HepG2 (cell line): ENCODE measurements around the gene MAFB. TPM values are rescaled to one million over a fixed set of nuclear protein-coding genes. Genes with fewer than 3 reads are reported as not detected.
A peak's percentile ranks its signal among the peaks of the same experiment; 100 is the strongest.

Experiments used
- FOXC1 ChIP-seq: sonication (generic); formaldehyde crosslinking; IDR thresholded peaks from 2 replicates; pipeline ENCODE4 v1.8.0; 2022; ENCODE audit warnings: mild to moderate bottlenecking, missing genetic modification reagents, borderline replicate concordance
- KLF15 ChIP-seq: sonication (generic); formaldehyde crosslinking; IDR thresholded peaks from 2 replicates; pipeline ENCODE4 v1.8.1; 2023; ENCODE audit warnings: borderline replicate concordance, mild to moderate bottlenecking, inconsistent platforms, missing genetic modification reagents, mixed read lengths
- KLF9 ChIP-seq: IDR thresholded peaks from 2 replicates; pipeline ENCODE4 v1.6.1; 2016; ENCODE audit warnings: low read depth
- MAFF ChIP-seq: IDR thresholded peaks from 2 replicates; pipeline ENCODE4 v1.6.1; 2011; ENCODE audit warnings: low read depth, low read length, improper control_type of control experiment
- NCOA2 ChIP-seq: sonication (generic); formaldehyde crosslinking; IDR thresholded peaks from 2 replicates; pipeline ENCODE4 v1.8.0; 2022; ENCODE audit warnings: inconsistent platforms
- SATB2 ChIP-seq: sonication (generic); formaldehyde crosslinking; IDR thresholded peaks from 2 replicates; pipeline ENCODE4 v1.5.0; 2020; ENCODE audit warnings: missing genetic modification reagents
- ZFP36L1 ChIP-seq: sonication (generic); formaldehyde crosslinking; IDR thresholded peaks from 2 replicates; pipeline ENCODE4 v1.8.0; 2022; ENCODE audit warnings: mild to moderate bottlenecking, missing genetic modification reagents, moderate library complexity
- ZMYM3 ChIP-seq: sonication (generic); formaldehyde crosslinking; IDR thresholded peaks from 2 replicates; pipeline ENCODE4 v1.5.1; 2020; ENCODE audit warnings: mild to moderate bottlenecking, missing genetic modification reagents
- ZNF180 ChIP-seq: sonication (generic); formaldehyde crosslinking; IDR thresholded peaks from 2 replicates; pipeline ENCODE4 v1.4.0; 2020; ENCODE audit warnings: low read depth, missing genetic modification reagents, borderline replicate concordance
- ZNF234 ChIP-seq: sonication (generic); formaldehyde crosslinking; conservative IDR thresholded peaks from 2 replicates; pipeline ENCODE4 v1.5.1; 2020; ENCODE audit warnings: mild to moderate bottlenecking, missing genetic modification reagents
- ZNF557 ChIP-seq: sonication (generic); formaldehyde crosslinking; IDR thresholded peaks from 2 replicates; pipeline ENCODE4 v1.4.0; 2020; ENCODE audit warnings: missing genetic modification reagents
- ZNF644 ChIP-seq: IDR thresholded peaks from 2 replicates; pipeline ENCODE4 v1.6.1; 2016; ENCODE audit warnings: low read depth
- ZNF737 ChIP-seq: sonication (generic); formaldehyde crosslinking; IDR thresholded peaks from 2 replicates; pipeline ENCODE4 v1.5.0; 2020; ENCODE audit warnings: missing genetic modification reagents, mild to moderate bottlenecking, borderline replicate concordance
- polyA plus RNA-seq, 8 experiments: library from polyadenylated mRNA; depleted of rRNA in 3 of 8; stranded (reverse) in 7 of 8; unstranded in 1 of 8; fragments of >200 nt; fragmentation: Illumina TruSeq in 4 of 8; extraction: Trizol in 4 of 8; gene quantifications; 2 replicates each; pipeline versions ENCODE4 v1.2.1 to v1.2.3, GENCODE V29; 2011 to 2016; ENCODE audit warnings: low read depth in 4 of 8, missing spikeins in 1 of 8, mixed read lengths in 1 of 8; ENCODE audit not compliant: insufficient read depth in 1 of 8
- total RNA-seq, 5 experiments: library from RNA; depleted of rRNA; stranded (reverse); fragments of >200 nt; fragmentation: Illumina TruSeq; extraction: Trizol; gene quantifications; 2 replicates each; pipeline ENCODE4 v1.2.3, GENCODE V29; 2016; ENCODE audit warnings: low read depth in 1 of 5
- TF ChIP-seq, protein P1 (sequence below): sonication (generic); formaldehyde crosslinking; IDR thresholded peaks from 2 replicates; pipeline ENCODE4; 2020; ENCODE audit warnings: missing genetic modification reagents, mild to moderate bottlenecking, borderline replicate concordance
- TF ChIP-seq, protein P2 (sequence below): conservative IDR thresholded peaks from 2 replicates; pipeline ENCODE4 v1.6.1; 2018; ENCODE audit warnings: missing genetic modification reagents
- TF ChIP-seq, protein P3 (sequence below): sonication (generic); formaldehyde crosslinking; IDR thresholded peaks from 2 replicates; pipeline ENCODE4 v1.4.0; 2020; ENCODE audit warnings: mild to moderate bottlenecking, missing genetic modification reagents
- TF ChIP-seq, protein P4 (sequence below): sonication (generic); formaldehyde crosslinking; IDR thresholded peaks from 2 replicates; pipeline ENCODE4 v1.5.1; 2020; ENCODE audit warnings: mild to moderate bottlenecking, missing genetic modification reagents, borderline replicate concordance

The MAFB gene
- total and polyA plus RNA-seq, 2 of the 13 experiments (the other 11 are each of a cell fraction or from before 2014, with no cell fraction given) = 0.08 to 0.11 TPM

DNA sequence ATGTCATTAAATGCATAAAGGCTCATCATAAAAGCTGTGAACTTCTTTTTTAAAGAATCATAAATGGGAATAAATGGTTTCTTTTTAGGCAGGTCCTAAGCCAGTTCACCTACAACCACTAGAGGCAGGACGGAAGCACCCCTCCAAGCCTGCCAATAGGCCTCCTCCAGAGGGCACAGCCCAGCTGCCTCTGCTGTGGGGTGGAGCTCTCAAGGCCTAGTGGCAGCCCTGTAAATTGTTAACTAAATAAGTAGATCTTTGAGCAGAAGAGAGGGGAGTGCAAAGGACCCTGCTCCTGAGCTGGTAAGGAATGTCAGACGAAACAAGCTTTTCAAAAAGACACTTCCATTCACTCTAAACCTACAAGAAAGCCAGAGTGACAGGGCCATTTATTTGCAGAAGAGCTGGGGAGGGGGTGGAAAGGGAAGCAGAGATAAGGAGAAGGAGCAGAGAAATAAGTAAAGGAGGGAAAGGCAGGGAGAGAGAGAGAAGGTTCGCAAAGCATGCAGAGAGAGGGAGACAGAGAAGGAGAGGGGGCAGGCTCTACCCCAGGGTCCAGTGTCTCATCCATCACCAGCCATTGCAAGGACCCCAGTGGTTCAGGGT is 18.0 kb upstream of the MAFB start (continued):
- TF ChIP-seq KLF9 (CRISPR knock-in tag) = no peak
- TF ChIP-seq, protein P1, sequence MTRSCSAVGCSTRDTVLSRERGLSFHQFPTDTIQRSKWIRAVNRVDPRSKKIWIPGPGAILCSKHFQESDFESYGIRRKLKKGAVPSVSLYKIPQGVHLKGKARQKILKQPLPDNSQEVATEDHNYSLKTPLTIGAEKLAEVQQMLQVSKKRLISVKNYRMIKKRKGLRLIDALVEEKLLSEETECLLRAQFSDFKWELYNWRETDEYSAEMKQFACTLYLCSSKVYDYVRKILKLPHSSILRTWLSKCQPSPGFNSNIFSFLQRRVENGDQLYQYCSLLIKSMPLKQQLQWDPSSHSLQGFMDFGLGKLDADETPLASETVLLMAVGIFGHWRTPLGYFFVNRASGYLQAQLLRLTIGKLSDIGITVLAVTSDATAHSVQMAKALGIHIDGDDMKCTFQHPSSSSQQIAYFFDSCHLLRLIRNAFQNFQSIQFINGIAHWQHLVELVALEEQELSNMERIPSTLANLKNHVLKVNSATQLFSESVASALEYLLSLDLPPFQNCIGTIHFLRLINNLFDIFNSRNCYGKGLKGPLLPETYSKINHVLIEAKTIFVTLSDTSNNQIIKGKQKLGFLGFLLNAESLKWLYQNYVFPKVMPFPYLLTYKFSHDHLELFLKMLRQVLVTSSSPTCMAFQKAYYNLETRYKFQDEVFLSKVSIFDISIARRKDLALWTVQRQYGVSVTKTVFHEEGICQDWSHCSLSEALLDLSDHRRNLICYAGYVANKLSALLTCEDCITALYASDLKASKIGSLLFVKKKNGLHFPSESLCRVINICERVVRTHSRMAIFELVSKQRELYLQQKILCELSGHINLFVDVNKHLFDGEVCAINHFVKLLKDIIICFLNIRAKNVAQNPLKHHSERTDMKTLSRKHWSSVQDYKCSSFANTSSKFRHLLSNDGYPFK = no peak
- TF ChIP-seq, protein P2, sequence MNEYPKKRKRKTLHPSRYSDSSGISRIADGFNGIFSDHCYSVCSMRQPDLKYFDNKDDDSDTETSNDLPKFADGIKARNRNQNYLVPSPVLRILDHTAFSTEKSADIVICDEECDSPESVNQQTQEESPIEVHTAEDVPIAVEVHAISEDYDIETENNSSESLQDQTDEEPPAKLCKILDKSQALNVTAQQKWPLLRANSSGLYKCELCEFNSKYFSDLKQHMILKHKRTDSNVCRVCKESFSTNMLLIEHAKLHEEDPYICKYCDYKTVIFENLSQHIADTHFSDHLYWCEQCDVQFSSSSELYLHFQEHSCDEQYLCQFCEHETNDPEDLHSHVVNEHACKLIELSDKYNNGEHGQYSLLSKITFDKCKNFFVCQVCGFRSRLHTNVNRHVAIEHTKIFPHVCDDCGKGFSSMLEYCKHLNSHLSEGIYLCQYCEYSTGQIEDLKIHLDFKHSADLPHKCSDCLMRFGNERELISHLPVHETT (CRISPR knock-in tag) = no peak
- no peak for TF ChIP-seq ZNF737
- TF ChIP-seq, protein P3, sequence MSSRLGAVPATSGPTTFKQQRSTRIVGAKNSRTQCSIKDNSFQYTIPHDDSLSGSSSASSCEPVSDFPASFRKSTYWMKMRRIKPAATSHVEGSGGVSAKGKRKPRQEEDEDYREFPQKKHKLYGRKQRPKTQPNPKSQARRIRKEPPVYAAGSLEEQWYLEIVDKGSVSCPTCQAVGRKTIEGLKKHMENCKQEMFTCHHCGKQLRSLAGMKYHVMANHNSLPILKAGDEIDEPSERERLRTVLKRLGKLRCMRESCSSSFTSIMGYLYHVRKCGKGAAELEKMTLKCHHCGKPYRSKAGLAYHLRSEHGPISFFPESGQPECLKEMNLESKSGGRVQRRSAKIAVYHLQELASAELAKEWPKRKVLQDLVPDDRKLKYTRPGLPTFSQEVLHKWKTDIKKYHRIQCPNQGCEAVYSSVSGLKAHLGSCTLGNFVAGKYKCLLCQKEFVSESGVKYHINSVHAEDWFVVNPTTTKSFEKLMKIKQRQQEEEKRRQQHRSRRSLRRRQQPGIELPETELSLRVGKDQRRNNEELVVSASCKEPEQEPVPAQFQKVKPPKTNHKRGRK (CRISPR knock-in tag) = no peak
- TF ChIP-seq FOXC1 (CRISPR knock-in tag) = no peak
- peak; percentile 57; the same call in 1 of the 2 replicates for TF ChIP-seq ZNF644
- no peak for TF ChIP-seq ZNF557 (CRISPR knock-in tag)
- TF ChIP-seq ZFP36L1 (CRISPR knock-in tag) = no peak
- no peak for TF ChIP-seq SATB2
- TF ChIP-seq ZNF180 (CRISPR knock-in tag) = no peak
- TF ChIP-seq ZMYM3 (CRISPR knock-in tag) = no peak
- no peak for TF ChIP-seq MAFF
- TF ChIP-seq ZNF234 (CRISPR knock-in tag) = no peak
- no peak for TF ChIP-seq KLF15
- TF ChIP-seq, protein P4, sequence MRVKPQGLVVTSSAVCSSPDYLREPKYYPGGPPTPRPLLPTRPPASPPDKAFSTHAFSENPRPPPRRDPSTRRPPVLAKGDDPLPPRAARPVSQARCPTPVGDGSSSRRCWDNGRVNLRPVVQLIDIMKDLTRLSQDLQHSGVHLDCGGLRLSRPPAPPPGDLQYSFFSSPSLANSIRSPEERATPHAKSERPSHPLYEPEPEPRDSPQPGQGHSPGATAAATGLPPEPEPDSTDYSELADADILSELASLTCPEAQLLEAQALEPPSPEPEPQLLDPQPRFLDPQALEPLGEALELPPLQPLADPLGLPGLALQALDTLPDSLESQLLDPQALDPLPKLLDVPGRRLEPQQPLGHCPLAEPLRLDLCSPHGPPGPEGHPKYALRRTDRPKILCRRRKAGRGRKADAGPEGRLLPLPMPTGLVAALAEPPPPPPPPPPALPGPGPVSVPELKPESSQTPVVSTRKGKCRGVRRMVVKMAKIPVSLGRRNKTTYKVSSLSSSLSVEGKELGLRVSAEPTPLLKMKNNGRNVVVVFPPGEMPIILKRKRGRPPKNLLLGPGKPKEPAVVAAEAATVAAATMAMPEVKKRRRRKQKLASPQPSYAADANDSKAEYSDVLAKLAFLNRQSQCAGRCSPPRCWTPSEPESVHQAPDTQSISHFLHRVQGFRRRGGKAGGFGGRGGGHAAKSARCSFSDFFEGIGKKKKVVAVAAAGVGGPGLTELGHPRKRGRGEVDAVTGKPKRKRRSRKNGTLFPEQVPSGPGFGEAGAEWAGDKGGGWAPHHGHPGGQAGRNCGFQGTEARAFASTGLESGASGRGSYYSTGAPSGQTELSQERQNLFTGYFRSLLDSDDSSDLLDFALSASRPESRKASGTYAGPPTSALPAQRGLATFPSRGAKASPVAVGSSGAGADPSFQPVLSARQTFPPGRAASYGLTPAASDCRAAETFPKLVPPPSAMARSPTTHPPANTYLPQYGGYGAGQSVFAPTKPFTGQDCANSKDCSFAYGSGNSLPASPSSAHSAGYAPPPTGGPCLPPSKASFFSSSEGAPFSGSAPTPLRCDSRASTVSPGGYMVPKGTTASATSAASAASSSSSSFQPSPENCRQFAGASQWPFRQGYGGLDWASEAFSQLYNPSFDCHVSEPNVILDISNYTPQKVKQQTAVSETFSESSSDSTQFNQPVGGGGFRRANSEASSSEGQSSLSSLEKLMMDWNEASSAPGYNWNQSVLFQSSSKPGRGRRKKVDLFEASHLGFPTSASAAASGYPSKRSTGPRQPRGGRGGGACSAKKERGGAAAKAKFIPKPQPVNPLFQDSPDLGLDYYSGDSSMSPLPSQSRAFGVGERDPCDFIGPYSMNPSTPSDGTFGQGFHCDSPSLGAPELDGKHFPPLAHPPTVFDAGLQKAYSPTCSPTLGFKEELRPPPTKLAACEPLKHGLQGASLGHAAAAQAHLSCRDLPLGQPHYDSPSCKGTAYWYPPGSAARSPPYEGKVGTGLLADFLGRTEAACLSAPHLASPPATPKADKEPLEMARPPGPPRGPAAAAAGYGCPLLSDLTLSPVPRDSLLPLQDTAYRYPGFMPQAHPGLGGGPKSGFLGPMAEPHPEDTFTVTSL (CRISPR knock-in tag) = no peak
- TF ChIP-seq NCOA2 (CRISPR knock-in tag) = no peak
